ENCODE data around the gene IMMP1L. TPM values are rescaled to one million over a fixed set of nuclear protein-coding genes. Genes with fewer than 3 reads are reported as not detected.

The IMMP1L gene
- total and polyA plus RNA-seq, 2 donors (not counting 3 experiments of a cell fraction or from before 2014, with no cell fraction given): 14.8 to 41.8 TPM

DNA sequence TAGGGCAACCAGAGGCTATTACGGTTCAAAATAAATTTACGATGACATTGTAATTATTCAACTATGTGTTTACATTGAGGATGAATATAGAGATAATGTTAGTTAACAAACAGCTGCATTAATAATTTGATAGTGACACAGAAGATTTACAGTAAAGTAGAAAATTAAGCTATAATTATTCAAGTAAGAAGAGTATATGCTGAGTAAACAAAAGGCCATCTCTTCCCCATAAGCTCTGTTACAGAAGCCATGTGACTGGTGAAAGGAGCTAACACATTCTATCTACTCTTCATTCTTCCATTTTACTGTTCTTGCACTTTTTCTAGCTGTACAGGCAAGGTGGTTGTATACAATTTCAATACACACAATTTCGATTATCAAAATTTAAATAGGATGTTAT lies 54.2 kb downstream of the IMMP1L start:
- H2AFZ ChIP-seq (ENCODE audit: low read depth, low read length): no peak overlapping the region
- no peaks in the 10 kb centered on the region for H4K20me1 ChIP-seq (replicated peaks; ENCODE audit: control insufficient read depth, extremely low read depth, insufficient read depth, low read length)
- BruUV-seq (replicated peaks): no TSS peak
- intact Hi-C loops (cut with micrococcal nuclease): no loop called here
- no peak for FAIRE-seq
- no peaks in the 10 kb centered on the region for H3K27me3 ChIP-seq (ENCODE audit: control insufficient read depth in 2 of 2, insufficient read depth in 2 of 2, low read length in 2 of 2)
- DNase-seq (ENCODE audit: low read depth, low spot score): no peak
- H3K9me3 ChIP-seq (replicated peaks; ENCODE audit: control insufficient read depth, insufficient read depth, low read length): no peaks in the 10 kb centered on the region
- H3K27ac ChIP-seq (ENCODE audit: insufficient read depth, low read depth, low read length): no peak overlapping the region
- H3K9ac ChIP-seq (replicated peaks; ENCODE audit: extremely low read depth, insufficient read depth, low read length): no peak overlapping the region
- no peak for TF ChIP-seq POLR2AphosphoS5 (IDR thresholded peaks at IDR 0.05; ENCODE audit: insufficient read depth, low read depth, low read length)
- no peak for TF ChIP-seq POLR2A (IDR thresholded peaks at IDR 0.05; ENCODE audit: low read depth, low read length)
- TF ChIP-seq FOS (IDR thresholded peaks at IDR 0.05; ENCODE audit: borderline replicate concordance, insufficient read depth, low read length): no peak
- TF ChIP-seq, protein P1, sequence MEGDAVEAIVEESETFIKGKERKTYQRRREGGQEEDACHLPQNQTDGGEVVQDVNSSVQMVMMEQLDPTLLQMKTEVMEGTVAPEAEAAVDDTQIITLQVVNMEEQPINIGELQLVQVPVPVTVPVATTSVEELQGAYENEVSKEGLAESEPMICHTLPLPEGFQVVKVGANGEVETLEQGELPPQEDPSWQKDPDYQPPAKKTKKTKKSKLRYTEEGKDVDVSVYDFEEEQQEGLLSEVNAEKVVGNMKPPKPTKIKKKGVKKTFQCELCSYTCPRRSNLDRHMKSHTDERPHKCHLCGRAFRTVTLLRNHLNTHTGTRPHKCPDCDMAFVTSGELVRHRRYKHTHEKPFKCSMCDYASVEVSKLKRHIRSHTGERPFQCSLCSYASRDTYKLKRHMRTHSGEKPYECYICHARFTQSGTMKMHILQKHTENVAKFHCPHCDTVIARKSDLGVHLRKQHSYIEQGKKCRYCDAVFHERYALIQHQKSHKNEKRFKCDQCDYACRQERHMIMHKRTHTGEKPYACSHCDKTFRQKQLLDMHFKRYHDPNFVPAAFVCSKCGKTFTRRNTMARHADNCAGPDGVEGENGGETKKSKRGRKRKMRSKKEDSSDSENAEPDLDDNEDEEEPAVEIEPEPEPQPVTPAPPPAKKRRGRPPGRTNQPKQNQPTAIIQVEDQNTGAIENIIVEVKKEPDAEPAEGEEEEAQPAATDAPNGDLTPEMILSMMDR (IDR thresholded peaks at IDR 0.05; ENCODE audit: extremely low read depth in 1 of 2, insufficient read depth in 1 of 2, low read depth in 1 of 2, low read length in 2 of 2): no peak
- H3K36me3 ChIP-seq (ENCODE audit: control insufficient read depth in 2 of 2, extremely low read depth in 1 of 2, insufficient read depth in 2 of 2, low read length in 2 of 2): no peaks in the 10 kb centered on the region
- H3K4me1 ChIP-seq (ENCODE audit: control insufficient read depth, extremely low read depth, insufficient read depth, low read length): no peaks in the 10 kb centered on the region
- H3K79me2 ChIP-seq (ENCODE audit: control insufficient read depth, insufficient read depth, low read length): no peaks in the 10 kb centered on the region
- no peak overlapping the region for H3K4me2 ChIP-seq (ENCODE audit: insufficient read depth, low read length)
- POLR2A ChIA-PET: no interaction called here
- CTCF ChIA-PET: interaction anchor here (1.1 kb wide), 1 partner anchor 721 kb away, joined by 3 read pairs; no protein-coding TSS in a partner anchor
- dilution Hi-C loops (cut with MboI; ENCODE audit: extremely low pct_ligation_motif_present, low sequenced_read_pairs): no loop called here
- no peak overlapping the region for H3K4me3 ChIP-seq (replicated peaks in 1 of 3; ENCODE audit: insufficient read depth in 1 of 3, low read depth in 1 of 3, low read length in 3 of 3)
- no peaks in the 10 kb centered on the region for H3K9me1 ChIP-seq (replicated peaks; ENCODE audit: control insufficient read depth, extremely low read depth, insufficient read depth, low read length)

DNA sequence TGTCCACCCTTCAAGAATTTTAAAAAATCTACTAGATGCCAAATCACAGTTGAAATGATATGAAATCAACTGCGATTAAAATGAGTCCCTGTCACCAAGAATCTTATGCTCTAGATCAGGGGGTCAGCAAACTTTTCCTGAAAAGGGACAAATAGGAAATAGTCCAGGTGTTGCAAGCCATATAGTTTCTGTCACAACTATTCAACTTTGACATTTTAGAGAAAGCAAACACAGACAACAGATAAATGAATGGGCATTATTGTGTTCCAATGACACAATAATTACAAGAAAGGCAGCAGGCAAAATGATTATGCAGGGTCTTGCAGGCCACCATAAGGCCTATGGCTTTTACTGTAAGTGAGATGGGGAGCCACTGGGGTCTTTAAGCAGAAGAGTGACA lies 58.6 kb downstream of the IMMP1L start:
- TF ChIP-seq POLR2A (IDR thresholded peaks at IDR 0.05; ENCODE audit: low read depth, low read length) (no peak), MYC (IDR thresholded peaks at IDR 0.05; ENCODE audit: low read depth, low read length) (no peak)
- intact Hi-C loops (cut with micrococcal nuclease): no loop called here
- Histone ChIP-seq H4K20me1 (replicated peaks; ENCODE audit: control insufficient read depth, extremely low read depth, insufficient read depth, low read length) (no peaks in the 10 kb centered on the region), H2AFZ (ENCODE audit: low read depth, low read length) (no peak overlapping the region), H3K27ac (ENCODE audit: insufficient read depth, low read depth, low read length) (no peak overlapping the region), H3K36me3 (ENCODE audit: control insufficient read depth in 2 of 2, extremely low read depth in 1 of 2, insufficient read depth in 2 of 2, low read length in 2 of 2) (no peaks in the 10 kb centered on the region), H3K9me1 (replicated peaks; ENCODE audit: control insufficient read depth, extremely low read depth, insufficient read depth, low read length) (no peaks in the 10 kb centered on the region), H3K27me3 (ENCODE audit: control insufficient read depth in 2 of 2, insufficient read depth in 2 of 2, low read length in 2 of 2) (no peaks in the 10 kb centered on the region), H3K4me3 (replicated peaks in 1 of 3; ENCODE audit: insufficient read depth in 1 of 3, low read depth in 1 of 3, low read length in 3 of 3) (no peak overlapping the region), H3K4me2 (ENCODE audit: insufficient read depth, low read length) (no peak overlapping the region), H3K9me3 (replicated peaks; ENCODE audit: control insufficient read depth, insufficient read depth, low read length) (no peaks in the 10 kb centered on the region), H3K79me2 (ENCODE audit: control insufficient read depth, insufficient read depth, low read length) (no peaks in the 10 kb centered on the region), H3K4me1 (ENCODE audit: control insufficient read depth, extremely low read depth, insufficient read depth, low read length) (no peaks in the 10 kb centered on the region), H3K9ac (replicated peaks; ENCODE audit: extremely low read depth, insufficient read depth, low read length) (no peak overlapping the region)
- no TSS peak for BruUV-seq (replicated peaks)
- POLR2A ChIA-PET: no interaction called here
- FAIRE-seq (no peak), DNase-seq (ENCODE audit: low read depth, low spot score) (no peak)
- CTCF ChIA-PET: no interaction called here
- dilution Hi-C loops (cut with MboI; ENCODE audit: extremely low pct_ligation_motif_present, low sequenced_read_pairs): no loop called here

Measured in endothelial cell of umbilical vein (primary cell).